ENCODE results near the gene LAMA4. TPM values are rescaled to one million over a fixed set of nuclear protein-coding genes. Genes with fewer than 3 reads are reported as not detected.

LAMA4 gene
- total RNA-seq, 1 donor from 2014 or later, result 103 TPM

- Histone ChIP-seq H3K27me3 (ENCODE audit: low read depth) (no peaks in the 10 kb centered on the region), H3K9me3 (replicated peaks) (no peaks in the 10 kb centered on the region), H3K4me3 (no peak overlapping the region), H3K27ac (replicated peaks) (peak overlapping the region; percentile 57), H3K4me1 (peaks cover 15% of the 10 kb centered on the region), H3K36me3 (peaks cover 93% of the 10 kb centered on the region)
- intact Hi-C loops (cut with micrococcal nuclease), result no loop called here
- no peak for DNase-seq
- TF ChIP-seq CTCF (IDR thresholded peaks at IDR 0.05; ENCODE audit: borderline replicate concordance), result no peak
These were observed 97.7 kb downstream of the LAMA4 start for GRCh38 chr6:112156668-112157067.

- peaks cover 91% of the 10 kb centered on the region for H3K36me3 ChIP-seq
- no peaks in the 10 kb centered on the region for H3K27me3 ChIP-seq (ENCODE audit: low read depth)
- no peaks in the 10 kb centered on the region for H3K9me3 ChIP-seq (replicated peaks)
- no peak for DNase-seq
- peak overlapping the region; percentile 57 for H3K27ac ChIP-seq (replicated peaks)
- H3K4me1 ChIP-seq, result peaks cover 16% of the 10 kb centered on the region
- intact Hi-C loops (cut with micrococcal nuclease), result no loop called here
- no peak overlapping the region for H3K4me3 ChIP-seq
- TF ChIP-seq CTCF (IDR thresholded peaks at IDR 0.05; ENCODE audit: borderline replicate concordance), result no peak
These were observed 98.5 kb downstream of the LAMA4 start for GRCh38 chr6:112155886-112156285.

GRCh38 chr6:112154711-112155110 lies 99.7 kb downstream of the LAMA4 start:
- Histone ChIP-seq H3K4me3 (no peak overlapping the region), H3K36me3 (peaks cover 87% of the 10 kb centered on the region), H3K9me3 (replicated peaks) (no peaks in the 10 kb centered on the region), H3K27me3 (ENCODE audit: low read depth) (no peaks in the 10 kb centered on the region), H3K27ac (replicated peaks) (no peak overlapping the region), H3K4me1 (peaks cover 27% of the 10 kb centered on the region)
- intact Hi-C loops (cut with micrococcal nuclease), result no loop called here
- TF ChIP-seq CTCF (IDR thresholded peaks at IDR 0.05; ENCODE audit: borderline replicate concordance), result no peak
- no peak for DNase-seq

- Histone ChIP-seq H3K4me1 (peaks cover 33% of the 10 kb centered on the region), H3K27me3 (ENCODE audit: low read depth) (no peaks in the 10 kb centered on the region), H3K4me3 (no peak overlapping the region), H3K36me3 (peaks cover 81% of the 10 kb centered on the region), H3K27ac (replicated peaks) (no peak overlapping the region), H3K9me3 (replicated peaks) (no peaks in the 10 kb centered on the region)
- TF ChIP-seq CTCF (IDR thresholded peaks at IDR 0.05; ENCODE audit: borderline replicate concordance), result no peak
- intact Hi-C loops (cut with micrococcal nuclease), result no loop called here
- no peak for DNase-seq
These were observed 100.3 kb downstream of the LAMA4 start for GRCh38 chr6:112153926-112154607.

GRCh38 chr6:112150363-112150762 lies 104.0 kb downstream of the LAMA4 start:
- TF ChIP-seq CTCF (IDR thresholded peaks at IDR 0.05; ENCODE audit: borderline replicate concordance), result no peak
- Histone ChIP-seq H3K27ac (replicated peaks) (peak overlapping the region; percentile 52), H3K9me3 (replicated peaks) (no peaks in the 10 kb centered on the region), H3K4me3 (no peak overlapping the region), H3K27me3 (ENCODE audit: low read depth) (no peaks in the 10 kb centered on the region), H3K4me1 (peaks cover 25% of the 10 kb centered on the region), H3K36me3 (peaks cover 83% of the 10 kb centered on the region)
- intact Hi-C loops (cut with micrococcal nuclease), result no loop called here
- no peak for DNase-seq

Measured in left ventricle myocardium inferior (tissue), 1 donor.